NCI-H524 treated with DMSO at 0.1 percent for 48 hours (cell line): Measurements from ENCODE around the gene CLK2.
"Not testable (repeated sequence)": the region's sequence is repeated elsewhere in the genome, so short reads cannot be mapped to it uniquely, and the experiment has no call there.

Experiments
- DNase-seq: peaks from one replicate; lab custom pipeline; 2025; lab: John Stamatoyannopoulos, UW

The CLK2 gene

GRCh38 chr1:155241841-155242264 is 31.5 kb downstream of the CLK2 start:
- no peak for DNase-seq

- peak; percentile 29 for DNase-seq
Observed at GRCh38 chr1:155241069-155241679, 32.1 kb downstream of the CLK2 start.

- DNase-seq: no peak
Observed at GRCh38 chr1:155236451-155236850, 36.9 kb downstream of the CLK2 start.

- not testable (repeated sequence) for DNase-seq
Observed at GRCh38 chr1:155235375-155235774, 37.9 kb downstream of the CLK2 start.

GRCh38 chr1:155233502-155233901 is 39.8 kb downstream of the CLK2 start:
- DNase-seq: not testable (repeated sequence)

GRCh38 chr1:155232001-155232978 is 41.0 kb downstream of the CLK2 start:
- not testable (repeated sequence) for DNase-seq

GRCh38 chr1:155231302-155231701 is 42.0 kb downstream of the CLK2 start:
- not testable (repeated sequence) for DNase-seq

- DNase-seq: no peak
Observed at GRCh38 chr1:155228096-155228427, 45.2 kb downstream of the CLK2 start.

- peak; percentile 88 for DNase-seq
Observed at GRCh38 chr1:155227261-155228095, 45.8 kb downstream of the CLK2 start.

GRCh38 chr1:155226910-155227260 is 46.4 kb downstream of the CLK2 start:
- peak; percentile 28 for DNase-seq

- peak; percentile 44 for DNase-seq
Observed at GRCh38 chr1:155226188-155226909, 47.0 kb downstream of the CLK2 start.

GRCh38 chr1:155225404-155225759 is 47.9 kb downstream of the CLK2 start:
- DNase-seq: not testable (repeated sequence)

GRCh38 chr1:155223047-155223446 is 50.3 kb downstream of the CLK2 start:
- DNase-seq: no peak

- not testable (repeated sequence) for DNase-seq
Observed at GRCh38 chr1:155220211-155220965, 52.9 kb downstream of the CLK2 start.

GRCh38 chr1:155219592-155220031 is 53.7 kb downstream of the CLK2 start:
- no peak for DNase-seq

- DNase-seq: no peak
Observed at GRCh38 chr1:155218854-155219591, 54.3 kb downstream of the CLK2 start.

GRCh38 chr1:155214702-155215101 is 58.6 kb downstream of the CLK2 start:
- DNase-seq: not testable (repeated sequence)
